ENCODE measurements around the gene CBLN1.

GRCh38 chr16:49324703-49325102, 43.1 kb upstream of the CBLN1 start:
- no peak for TF ChIP-seq FIP1L1 (IDR thresholded peaks at IDR 0.05; ENCODE audit: low read depth, low read length, poor library complexity, severe bottlenecking)
- no peak for TF ChIP-seq CTCF (IDR thresholded peaks at IDR 0.05 in 2 of 3, conservative IDR thresholded peaks at IDR 0.05 in 1 of 3; ENCODE audit: insufficient read depth in 2 of 3, low read depth in 1 of 3, low read length in 3 of 3)
- no peak for TF ChIP-seq ESRRA (IDR thresholded peaks at IDR 0.05; ENCODE audit: borderline replicate concordance, low read depth)
- no peak for TF ChIP-seq FOS (IDR thresholded peaks at IDR 0.05; ENCODE audit: extremely low read depth, insufficient read length)
- no peak for TF ChIP-seq SIRT6 (IDR thresholded peaks at IDR 0.05; ENCODE audit: low read depth, low read length)
